ENCODE results near the gene STH. TPM values are rescaled to one million over a fixed set of nuclear protein-coding genes. Genes with fewer than 3 reads are reported as not detected.

Gene STH
- total and polyA plus RNA-seq, 2 experiments from 2014 or later, result 0.55 TPM; not detected in 1

DNA sequence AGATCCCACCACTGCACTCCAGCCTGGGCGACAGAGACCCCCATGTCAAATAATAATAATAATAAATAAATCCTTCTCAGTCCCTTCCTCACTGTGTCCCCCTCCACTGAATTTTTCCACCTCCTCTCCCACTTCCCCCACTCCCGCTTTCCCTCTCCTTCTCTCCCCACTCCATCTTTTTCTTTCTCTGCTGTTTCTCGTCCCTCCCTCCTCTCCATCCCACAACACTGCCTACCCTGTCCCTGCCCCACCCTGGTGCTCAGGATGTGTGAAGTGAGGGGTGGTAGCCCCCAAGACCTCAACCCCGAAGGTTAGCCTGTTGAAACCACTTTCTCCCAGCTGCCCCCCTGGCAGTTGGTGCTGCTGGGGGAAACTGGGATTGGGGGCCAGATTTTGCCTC, 34.4 kb upstream of the STH start:
- Histone ChIP-seq H3K36me3 (ENCODE audit: insufficient read depth) (no peaks in the 10 kb centered on the region), H3K4me3 (no peak overlapping the region), H3K4me2 (no peak overlapping the region), H3K27ac (ENCODE audit: low read depth) (no peak overlapping the region), H3K4me1 (ENCODE audit: insufficient read depth) (no peaks in the 10 kb centered on the region), H3K79me2 (replicated peaks; ENCODE audit: insufficient read depth) (no peaks in the 10 kb centered on the region), H3F3A (replicated peaks; ENCODE audit: low read depth) (no peaks in the 10 kb centered on the region), H3K27me3 (ENCODE audit: insufficient read depth) (no peaks in the 10 kb centered on the region), H2AFZ (no peak overlapping the region), H3K9me2 (ENCODE audit: insufficient read depth) (0 out of 2 replicates have a peak, but pooled peaks cover 5% of the 10 kb centered on the region), H4K20me1 (replicated peaks; ENCODE audit: insufficient read depth) (no peaks in the 10 kb centered on the region)
- Mint-ChIP-seq H3K27me3 (ENCODE audit: insufficient read depth, low read depth, poor library complexity) (no peaks in the 10 kb centered on the region), H3K4me3 (no peak overlapping the region), H3K9me3 (no peaks in the 10 kb centered on the region), H3K36me3 (ENCODE audit: low read depth) (no peaks in the 10 kb centered on the region), H3K27ac (no peak overlapping the region), H3K4me1 (no peaks in the 10 kb centered on the region)
- no peak for TF ChIP-seq EZH2phosphoT487 (IDR thresholded peaks at IDR 0.05; ENCODE audit: unreplicated experiment)
- no peak for TF ChIP-seq NANOG (IDR thresholded peaks at IDR 0.05; ENCODE audit: borderline replicate concordance)
- no peak for TF ChIP-seq POLR2AphosphoS5 (IDR thresholded peaks at IDR 0.05; ENCODE audit: low read depth)
- TF ChIP-seq ZNF462 (CRISPR knock-in tag; IDR thresholded peaks at IDR 0.05), result no peak
- TF ChIP-seq EZH2 (IDR thresholded peaks at IDR 0.05; ENCODE audit: low read depth, unreplicated experiment), result no peak
- no peak for TF ChIP-seq ETS1 (IDR thresholded peaks at IDR 0.05)
- no peak for TF ChIP-seq CREB1 (CRISPR knock-in tag; IDR thresholded peaks at IDR 0.05; ENCODE audit: low read depth)
- no peak for TF ChIP-seq STAT1 (IDR thresholded peaks at IDR 0.05; ENCODE audit: unreplicated experiment)
- ATAC-seq (no peak), DNase-seq (ENCODE audit: low spot score) (no peak)

Measured in GM23338 (cell line).